Muscle layer of duodenum (tissue), 2 donors: ENCODE results near the gene SLC41A1.
"Not testable (repeated sequence)": the region's sequence is repeated elsewhere in the genome, so short reads cannot be mapped to it uniquely, and the experiment has no call there.

ENCODE experiments used
- H3K27ac ChIP-seq: one replicate; pipeline ENCODE4 v1.7.0; 2013; ENCODE audit warnings: mild to moderate bottlenecking, low read length
- H3K27me3 ChIP-seq: one replicate; pipeline ENCODE4 v1.7.0; 2013; ENCODE audit warnings: low read depth, mild to moderate bottlenecking, control low read depth, low read length
- H3K36me3 ChIP-seq, 2 donors: one replicate each; pipeline ENCODE4 v1.7.0; 2013; ENCODE audit warnings: low read length in 2 of 2, control low read depth in 1 of 2, mild to moderate bottlenecking in 1 of 2; ENCODE audit not compliant: insufficient read depth in 2 of 2, control insufficient read depth in 1 of 2
- H3K4me1 ChIP-seq, 2 donors: one replicate each; pipeline ENCODE4 v1.7.0; 2013; ENCODE audit warnings: low read length in 2 of 2, mild to moderate bottlenecking in 2 of 2, control low read depth in 1 of 2, moderate library complexity in 1 of 2; ENCODE audit not compliant: insufficient read depth in 2 of 2, control insufficient read depth in 1 of 2
- H3K4me3 ChIP-seq, 2 donors: one replicate each; pipeline ENCODE4 v1.7.0; 2013; ENCODE audit warnings: low read length in 2 of 2, low read depth in 1 of 2, mild to moderate bottlenecking in 1 of 2
- H3K9me3 ChIP-seq, 2 donors: one replicate each; pipeline ENCODE4 v1.7.0; 2013; ENCODE audit warnings: low read length in 2 of 2, control low read depth in 1 of 2, mild to moderate bottlenecking in 1 of 2; ENCODE audit not compliant: control insufficient read depth in 1 of 2
- donor health status: healthy.

The SLC41A1 gene

GRCh38 chr1:205840146-205840923, 27.3 kb upstream of the SLC41A1 start:
- Histone ChIP-seq H3K27ac (no peak overlapping the region), H3K9me3 (no peaks in the 10 kb centered on the region), H3K36me3 (no peaks in the 10 kb centered on the region), H3K4me3 (no peak overlapping the region), H3K4me1 (no peaks in the 10 kb centered on the region), H3K27me3 (no peaks in the 10 kb centered on the region)

GRCh38 chr1:205837382-205837970, 24.5 kb upstream of the SLC41A1 start:
- H3K27me3 ChIP-seq: no peaks in the 10 kb centered on the region
- H3K4me3 ChIP-seq: no peak overlapping the region
- no peaks in the 10 kb centered on the region for H3K36me3 ChIP-seq
- H3K27ac ChIP-seq: no peak overlapping the region
- no peaks in the 10 kb centered on the region for H3K4me1 ChIP-seq
- no peaks in the 10 kb centered on the region for H3K9me3 ChIP-seq

- Histone ChIP-seq H3K4me1 (no peaks in the 10 kb centered on the region), H3K27me3 (no peaks in the 10 kb centered on the region), H3K9me3 (no peaks in the 10 kb centered on the region), H3K27ac (no peak overlapping the region), H3K36me3 (no peaks in the 10 kb centered on the region), H3K4me3 (no peak overlapping the region)
These were observed 21.8 kb upstream of the SLC41A1 start for GRCh38 chr1:205834751-205835150.

- Histone ChIP-seq H3K36me3 (no peaks in the 10 kb centered on the region), H3K4me1 (no peaks in the 10 kb centered on the region), H3K9me3 (no peaks in the 10 kb centered on the region), H3K27me3 (no peaks in the 10 kb centered on the region), H3K4me3 (no peak overlapping the region), H3K27ac (no peak overlapping the region)
These were observed 19.3 kb upstream of the SLC41A1 start for GRCh38 chr1:205832326-205832751.

GRCh38 chr1:205827623-205828022, 14.6 kb upstream of the SLC41A1 start:
- Histone ChIP-seq H3K27me3 (no peaks in the 10 kb centered on the region), H3K27ac (no peak overlapping the region), H3K9me3 (no peaks in the 10 kb centered on the region), H3K4me3 (no peak overlapping the region), H3K36me3 (no peaks in the 10 kb centered on the region), H3K4me1 (no peaks in the 10 kb centered on the region)

DNA sequence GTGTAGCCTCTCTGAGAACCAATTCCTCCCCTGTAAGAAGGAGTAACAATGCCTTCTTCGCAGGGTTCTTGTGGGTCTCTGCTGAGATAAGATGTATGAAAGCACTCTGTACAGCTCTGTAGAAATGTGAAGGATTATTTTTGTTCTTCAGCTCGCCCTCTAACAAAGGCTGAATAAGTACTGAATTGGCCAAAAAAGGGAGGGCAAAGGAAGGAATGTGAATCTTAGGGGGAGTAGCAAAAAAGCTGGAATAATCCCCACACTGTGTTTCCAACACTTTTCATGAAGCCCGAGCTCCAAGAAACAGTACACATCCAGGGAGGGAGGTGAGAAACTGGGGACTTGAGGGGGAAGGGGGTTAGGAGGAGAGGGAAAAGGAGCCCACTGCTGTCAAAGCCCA, 14.0 kb upstream of the SLC41A1 start:
- Histone ChIP-seq H3K27me3 (no peaks in the 10 kb centered on the region), H3K9me3 (no peaks in the 10 kb centered on the region), H3K27ac (no peak overlapping the region), H3K4me1 (no peaks in the 10 kb centered on the region), H3K4me3 (no peak overlapping the region), H3K36me3 (no peaks in the 10 kb centered on the region)

DNA sequence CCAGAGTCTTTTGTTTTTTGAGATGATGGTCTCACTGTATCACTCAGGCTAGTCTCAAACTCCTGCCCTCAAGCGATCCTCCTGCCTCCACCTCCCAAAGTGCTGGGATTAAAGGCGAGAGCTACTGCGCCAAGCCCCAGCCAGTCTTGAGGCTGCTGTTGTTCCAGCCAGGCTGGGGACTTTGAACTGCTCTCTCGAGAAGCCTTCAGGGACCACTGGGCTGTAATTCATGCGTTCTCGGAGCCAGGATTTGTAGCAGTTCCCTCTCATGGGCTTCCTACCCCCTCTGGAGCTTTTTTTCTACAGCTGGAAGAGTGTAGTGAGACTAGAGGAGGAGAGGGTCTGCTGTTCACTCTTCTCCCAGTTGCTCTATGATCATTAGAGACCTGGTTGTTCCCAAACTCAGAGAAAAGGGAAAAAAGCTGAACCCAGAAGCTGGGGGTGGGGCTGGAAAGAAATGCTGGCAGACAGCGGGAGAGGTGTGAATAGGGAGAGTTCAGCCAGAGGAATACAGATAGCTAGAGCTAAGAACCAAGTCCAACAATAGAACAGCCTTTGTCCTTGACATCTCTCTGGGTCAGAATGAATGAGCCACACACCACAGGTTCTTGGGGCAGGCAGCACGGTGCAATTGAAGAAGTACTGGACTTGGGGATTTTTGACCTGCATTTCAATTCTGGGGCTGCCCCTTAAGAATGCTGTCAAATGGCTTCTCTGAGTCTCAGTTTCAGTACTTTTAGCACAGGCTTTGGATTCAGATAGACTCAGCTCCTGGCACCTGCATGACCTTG, 13.2 kb upstream of the SLC41A1 start:
- no peaks in the 10 kb centered on the region for H3K4me1 ChIP-seq
- H3K27ac ChIP-seq: no peak overlapping the region
- H3K27me3 ChIP-seq: no peaks in the 10 kb centered on the region
- H3K36me3 ChIP-seq: no peaks in the 10 kb centered on the region
- H3K9me3 ChIP-seq: no peaks in the 10 kb centered on the region
- no peak overlapping the region for H3K4me3 ChIP-seq

- Histone ChIP-seq H3K4me1 (no peaks in the 10 kb centered on the region), H3K27me3 (no peaks in the 10 kb centered on the region), H3K27ac (no peak overlapping the region), H3K4me3 (no peak overlapping the region), H3K36me3 (no peaks in the 10 kb centered on the region), H3K9me3 (no peaks in the 10 kb centered on the region)
These were observed 11.2 kb upstream of the SLC41A1 start for GRCh38 chr1:205824180-205824579.

- H3K36me3 ChIP-seq, H3K4me3 ChIP-seq, H3K27ac ChIP-seq, H3K27me3 ChIP-seq, H3K9me3 ChIP-seq, H3K4me1 ChIP-seq: not testable (repeated sequence)
These were observed 10.3 kb upstream of the SLC41A1 start for GRCh38 chr1:205823260-205823659.

GRCh38 chr1:205822397-205822796, 9.4 kb upstream of the SLC41A1 start:
- no peak overlapping the region for H3K27ac ChIP-seq
- H3K4me1 ChIP-seq: no peaks in the 10 kb centered on the region
- no peaks in the 10 kb centered on the region for H3K9me3 ChIP-seq
- H3K36me3 ChIP-seq: no peaks in the 10 kb centered on the region
- no peaks in the 10 kb centered on the region for H3K27me3 ChIP-seq
- no peak overlapping the region for H3K4me3 ChIP-seq

GRCh38 chr1:205817988-205818387, 5.0 kb upstream of the SLC41A1 start:
- H3K27me3 ChIP-seq: no peaks in the 10 kb centered on the region
- H3K36me3 ChIP-seq: no peaks in the 10 kb centered on the region
- H3K27ac ChIP-seq: no peak overlapping the region
- no peak overlapping the region for H3K4me3 ChIP-seq
- no peaks in the 10 kb centered on the region for H3K9me3 ChIP-seq
- peaks cover 6 to 7% of the 10 kb centered on the region in 2 donors for H3K4me1 ChIP-seq
